ENCODE results near the gene CDKL5. TPM values are rescaled to one million over a fixed set of nuclear protein-coding genes. Genes with fewer than 3 reads are reported as not detected.

CDKL5 gene
- total and polyA plus RNA-seq, 5 experiments from 2014 or later = 0.74 to 5.6 (median 1.3) TPM

- no peaks in the 10 kb centered on the region for H3K4me1 Mint-ChIP-seq
- no peak for DNase-seq
- no peaks in the 10 kb centered on the region for H3K9me3 Mint-ChIP-seq
- H3K27me3 Mint-ChIP-seq = no peaks in the 10 kb centered on the region
- H3K27ac Mint-ChIP-seq = no peak overlapping the region
- no peak overlapping the region for H3K4me3 Mint-ChIP-seq
- no peaks in the 10 kb centered on the region for H3K36me3 Mint-ChIP-seq
- POLR2A ChIA-PET = no interaction called here
- no peak for ATAC-seq
These were observed 43.2 kb downstream of the CDKL5 start for GRCh38 chrX:18468599-18468998.

- ATAC-seq (no peak), DNase-seq (no peak)
- Mint-ChIP-seq H3K27me3 (no peaks in the 10 kb centered on the region), H3K4me3 (no peak overlapping the region), H3K27ac (no peak overlapping the region), H3K36me3 (no peaks in the 10 kb centered on the region), H3K9me3 (no peaks in the 10 kb centered on the region), H3K4me1 (no peaks in the 10 kb centered on the region)
- POLR2A ChIA-PET = no interaction called here
These were observed 45.9 kb downstream of the CDKL5 start for GRCh38 chrX:18471296-18471695.

GRCh38 chrX:18490806-18491555, 65.6 kb downstream of the CDKL5 start:
- POLR2A ChIA-PET = no interaction called here
- peaks cover 0 to 4% (median 0%) of the 10 kb centered on the region in 9 donors for H3K9me3 Mint-ChIP-seq
- H3K4me1 Mint-ChIP-seq = peaks cover 0 to 11% (median 2%) of the 10 kb centered on the region in 4 donors
- no peak for ATAC-seq
- no peak for DNase-seq
- no peak overlapping the region for H3K4me3 Mint-ChIP-seq
- H3K36me3 Mint-ChIP-seq = peaks cover 0 to 3% (median 0%) of the 10 kb centered on the region in 3 donors
- no peak overlapping the region for H3K27ac Mint-ChIP-seq
- no peaks in the 10 kb centered on the region for H3K27me3 Mint-ChIP-seq

- DNase-seq (no peak), ATAC-seq (no peak)
- Mint-ChIP-seq H3K27me3 (no peaks in the 10 kb centered on the region), H3K4me1 (peaks cover 0 to 11% (median 2%) of the 10 kb centered on the region in 4 donors), H3K9me3 (peaks cover 0 to 4% (median 0%) of the 10 kb centered on the region in 9 donors), H3K27ac (no peak overlapping the region), H3K4me3 (no peak overlapping the region), H3K36me3 (peaks cover 0 to 3% (median 0%) of the 10 kb centered on the region in 3 donors)
- POLR2A ChIA-PET = no interaction called here
These were observed 66.4 kb downstream of the CDKL5 start for GRCh38 chrX:18491587-18492340.

GRCh38 chrX:18534949-18535348, 109.5 kb downstream of the CDKL5 start:
- Mint-ChIP-seq H3K9me3 (no peaks in the 10 kb centered on the region), H3K27ac (no peak overlapping the region), H3K4me1 (peaks cover 0 to 22% (median 13%) of the 10 kb centered on the region in 4 donors), H3K4me3 (peak overlapping the region in 1 of 10 donors; percentile 7), H3K36me3 (peaks cover 0 to 3% (median 0%) of the 10 kb centered on the region in 3 donors), H3K27me3 (no peaks in the 10 kb centered on the region)
- POLR2A ChIA-PET = no interaction called here
- DNase-seq (no peak), ATAC-seq (no peak)

- DNase-seq (no peak), ATAC-seq (no peak)
- Mint-ChIP-seq H3K27me3 (no peaks in the 10 kb centered on the region), H3K36me3 (peaks cover 0 to 6% (median 4%) of the 10 kb centered on the region in 3 donors), H3K4me3 (no peak overlapping the region), H3K27ac (no peak overlapping the region), H3K9me3 (peaks cover 0 to 7% (median 0%) of the 10 kb centered on the region in 9 donors), H3K4me1 (peaks cover 0 to 22% (median 16%) of the 10 kb centered on the region in 4 donors)
- POLR2A ChIA-PET = no interaction called here
These were observed 111.7 kb downstream of the CDKL5 start for GRCh38 chrX:18537068-18537467.

- POLR2A ChIA-PET = no interaction called here
- H3K36me3 Mint-ChIP-seq = peaks cover 0 to 6% (median 4%) of the 10 kb centered on the region in 3 donors
- DNase-seq = no peak
- H3K27me3 Mint-ChIP-seq = no peaks in the 10 kb centered on the region
- ATAC-seq = no peak
- peaks cover 0 to 22% (median 16%) of the 10 kb centered on the region in 4 donors for H3K4me1 Mint-ChIP-seq
- no peak overlapping the region for H3K4me3 Mint-ChIP-seq
- no peak overlapping the region for H3K27ac Mint-ChIP-seq
- H3K9me3 Mint-ChIP-seq = peaks cover 0 to 7% (median 0%) of the 10 kb centered on the region in 9 donors
These were observed 112.1 kb downstream of the CDKL5 start for GRCh38 chrX:18537524-18537923.

GRCh38 chrX:18542131-18542530, 116.7 kb downstream of the CDKL5 start:
- Mint-ChIP-seq H3K36me3 (peaks cover 0 to 6% (median 4%) of the 10 kb centered on the region in 3 donors), H3K9me3 (peaks cover 0 to 7% (median 0%) of the 10 kb centered on the region in 9 donors)
- no peak for ATAC-seq

GRCh38 chrX:18542905-18543304, 117.5 kb downstream of the CDKL5 start:
- Mint-ChIP-seq H3K27me3 (no peaks in the 10 kb centered on the region), H3K4me1 (peaks cover 0 to 5% (median 2%) of the 10 kb centered on the region in 4 donors), H3K4me3 (no peak overlapping the region), H3K36me3 (peaks cover 0 to 6% (median 4%) of the 10 kb centered on the region in 3 donors), H3K27ac (no peak overlapping the region), H3K9me3 (peaks cover 0 to 7% (median 0%) of the 10 kb centered on the region in 9 donors)
- DNase-seq (no peak), ATAC-seq (no peak)
- POLR2A ChIA-PET = no interaction called here

More at GRCh38 chrX:18542131-18542530, 116.7 kb downstream of the CDKL5 start:
- no peak overlapping the region for H3K27ac Mint-ChIP-seq
- H3K27me3 Mint-ChIP-seq = no peaks in the 10 kb centered on the region
- peaks cover 0 to 12% (median 6%) of the 10 kb centered on the region in 4 donors for H3K4me1 Mint-ChIP-seq
- POLR2A ChIA-PET = no interaction called here
- DNase-seq = no peak
- no peak overlapping the region for H3K4me3 Mint-ChIP-seq

GRCh38 chrX:18543738-18544137, 118.3 kb downstream of the CDKL5 start:
- POLR2A ChIA-PET = no interaction called here
- ATAC-seq = no peak
- H3K36me3 Mint-ChIP-seq = peaks cover 0 to 6% (median 4%) of the 10 kb centered on the region in 3 donors
- peaks cover 0 to 5% (median 2%) of the 10 kb centered on the region in 4 donors for H3K4me1 Mint-ChIP-seq
- no peak overlapping the region for H3K4me3 Mint-ChIP-seq
- no peaks in the 10 kb centered on the region for H3K27me3 Mint-ChIP-seq
- no peak for DNase-seq
- H3K9me3 Mint-ChIP-seq = peaks cover 0 to 7% (median 0%) of the 10 kb centered on the region in 9 donors
- H3K27ac Mint-ChIP-seq = no peak overlapping the region

- H3K9me3 Mint-ChIP-seq = peaks cover 0 to 5% (median 0%) of the 10 kb centered on the region in 9 donors
- no peaks in the 10 kb centered on the region for H3K27me3 Mint-ChIP-seq
- H3K4me1 Mint-ChIP-seq = peaks cover 0 to 7% (median 4%) of the 10 kb centered on the region in 4 donors
- DNase-seq = no peak
- POLR2A ChIA-PET = no interaction called here
- peaks cover 0 to 4% (median 4%) of the 10 kb centered on the region in 3 donors for H3K36me3 Mint-ChIP-seq
- H3K4me3 Mint-ChIP-seq = no peak overlapping the region
- H3K27ac Mint-ChIP-seq = no peak overlapping the region
- ATAC-seq = no peak
These were observed 120.4 kb downstream of the CDKL5 start for GRCh38 chrX:18545771-18546170.

- peaks cover 0 to 9% (median 5%) of the 10 kb centered on the region in 4 donors for H3K4me1 Mint-ChIP-seq
- no peaks in the 10 kb centered on the region for H3K36me3 Mint-ChIP-seq
- POLR2A ChIA-PET = no interaction called here
- H3K9me3 Mint-ChIP-seq = no peaks in the 10 kb centered on the region
- ATAC-seq (no peak), DNase-seq (no peak)
- H3K27me3 Mint-ChIP-seq = no peaks in the 10 kb centered on the region
- H3K27ac Mint-ChIP-seq = no peak overlapping the region
- H3K4me3 Mint-ChIP-seq = no peak overlapping the region
These were observed 123.6 kb downstream of the CDKL5 start for GRCh38 chrX:18548996-18549395.

GRCh38 chrX:18549643-18550042, 124.2 kb downstream of the CDKL5 start:
- H3K27me3 Mint-ChIP-seq = no peaks in the 10 kb centered on the region
- ATAC-seq (no peak), DNase-seq (no peak)
- POLR2A ChIA-PET = interaction anchor here (0.6 kb wide), 1 partner anchor 457 kb away, joined by 4 read pairs; no protein-coding TSS in a partner anchor
- H3K9me3 Mint-ChIP-seq = no peaks in the 10 kb centered on the region
- no peak overlapping the region for H3K27ac Mint-ChIP-seq
- no peak overlapping the region for H3K4me3 Mint-ChIP-seq
- H3K36me3 Mint-ChIP-seq = no peaks in the 10 kb centered on the region
- peaks cover 0 to 9% (median 4%) of the 10 kb centered on the region in 4 donors for H3K4me1 Mint-ChIP-seq
